ENCODE results near the gene TMEM256.

TMEM256 gene

GRCh38 chr17:7354262-7354843 is 49.5 kb downstream of the TMEM256 start:
- DNase-seq: peak; percentile 65
- H3K4me2 ChIP-seq (ENCODE audit: low read length, poor library complexity, severe bottlenecking): no peak overlapping the region
- H3K4me1 ChIP-seq (ENCODE audit: control insufficient read depth, insufficient read depth, low read depth, low read length): peaks cover 44% of the 10 kb centered on the region
- peak overlapping the region in 1 of 2 experiments; percentile 53 for H3K14ac ChIP-seq (ENCODE audit: low read length in 2 of 2)
- H2AK5ac ChIP-seq (ENCODE audit: low read length, severe bottlenecking): no peak overlapping the region
- no peak overlapping the region for H3K27ac ChIP-seq (ENCODE audit: low read length, poor library complexity, severe bottlenecking)
- H2BK15ac ChIP-seq (ENCODE audit: low read depth, poor library complexity, severe bottlenecking): no peak overlapping the region
- 81% methylated on average over 8 of the region's 9 CpGs for WGBS
- H3K9me3 ChIP-seq (ENCODE audit: control insufficient read depth, low read length): no peaks in the 10 kb centered on the region
- no peak overlapping the region for H4K91ac ChIP-seq (ENCODE audit: low read length)
- H3K18ac ChIP-seq (ENCODE audit: low read depth in 1 of 2, low read length in 2 of 2): no peak overlapping the region
- H2BK5ac ChIP-seq (ENCODE audit: low read depth, low read length, poor library complexity, severe bottlenecking): no peak overlapping the region
- no peak overlapping the region for H3K23ac ChIP-seq (ENCODE audit: low read length in 2 of 2)
- peak overlapping the region in 1 of 2 experiments; percentile 31 for H2BK12ac ChIP-seq (ENCODE audit: low read length in 2 of 2)
- peak overlapping the region; percentile 66 for H4K8ac ChIP-seq (ENCODE audit: low read length)
- H2BK120ac ChIP-seq (ENCODE audit: low read depth, low read length): no peak overlapping the region
- peaks cover 27% of the 10 kb centered on the region for H3K79me1 ChIP-seq (replicated peaks; ENCODE audit: low read length, poor library complexity, severe bottlenecking)
- H3K4ac ChIP-seq (ENCODE audit: low read depth in 1 of 2, low read length in 2 of 2): no peak overlapping the region
- H3K4me3 ChIP-seq (ENCODE audit: insufficient read depth in 1 of 2, low read depth in 1 of 2, low read length in 2 of 2): peak overlapping the region in 1 of 2 experiments; percentile 22
- H3K27me3 ChIP-seq (ENCODE audit: control insufficient read depth in 1 of 2, insufficient read depth in 1 of 2, low read length in 2 of 2): no peaks in the 10 kb centered on the region
- peak overlapping the region; percentile 44 for H3K9ac ChIP-seq (ENCODE audit: low read length)
- H3K36me3 ChIP-seq (ENCODE audit: control insufficient read depth in 1 of 2, insufficient read depth in 2 of 2, low read depth in 1 of 2, low read length in 2 of 2): no peaks in the 10 kb centered on the region
- no peak overlapping the region for H2AFZ ChIP-seq (ENCODE audit: low read depth, low read length)

All from mesenchymal stem cell (in vitro differentiated cells and primary cell).